GM23338 (cell line): ENCODE results near the gene FNDC3B.

Experiments used
- CTCF ChIP-seq, 2 experiments: fragments of 200-600 bp in 1 of 2; sonication (generic) in 1 of 2; conservative IDR thresholded peaks; 2 replicates each; pipeline versions ENCODE4 v1.5.1 to v1.6.1; 2016 to 2017; ENCODE audit warnings: antibody characterized with exemption in 2 of 2, low read depth in 2 of 2, mild to moderate bottlenecking in 2 of 2, moderate library complexity in 1 of 2
- JUNB ChIP-seq: IDR thresholded peaks from one replicate; pipeline ENCODE4 v1.6.1; 2016; ENCODE audit warnings: antibody characterized with exemption; ENCODE audit not compliant: unreplicated experiment
- REST ChIP-seq: IDR thresholded peaks from one replicate; pipeline ENCODE4 v1.6.1; 2018; ENCODE audit warnings: antibody characterized with exemption; ENCODE audit not compliant: unreplicated experiment

DNA sequence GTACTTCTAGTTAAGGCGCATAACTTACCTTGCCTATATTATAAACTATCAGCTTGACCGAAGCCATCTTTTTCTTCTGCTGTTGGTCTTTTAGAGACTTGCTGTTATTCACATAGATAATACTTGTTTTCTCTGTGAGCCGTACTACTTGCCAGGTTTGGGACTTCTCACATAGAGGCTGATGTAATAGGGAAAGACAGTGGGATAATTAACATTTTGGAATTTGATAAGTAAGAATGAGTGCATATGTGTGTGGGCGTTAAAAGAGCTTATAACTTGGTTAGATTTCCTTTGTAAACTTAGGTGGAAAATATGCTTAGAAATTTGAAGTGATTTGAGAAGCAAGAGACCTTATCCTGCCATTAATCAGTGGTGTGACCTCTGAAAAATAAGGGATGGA lies 47.8 kb downstream of the FNDC3B start:
- TF ChIP-seq CTCF (conservative IDR thresholded peaks at IDR 0.05; ENCODE audit: low read depth in 2 of 2) (no peak), JUNB (no peak), REST (no peak)
